Myometrial cell (primary cell): ENCODE data around the gene LDHAL6A. TPM values are rescaled to one million over a fixed set of nuclear protein-coding genes. Genes with fewer than 3 reads are reported as not detected.

Source experiments
- total RNA-seq: library from RNA; depleted of rRNA; stranded (reverse); fragments of >200 nt; gene quantifications from 2 replicates; pipeline ENCODE4 v1.2.3, GENCODE V29; 2015

Gene LDHAL6A
- not detected in 2 replicates for total RNA-seq

GRCh38 chr11:18455686-18456372 is at the start of gene LDHAL6A:
TSS of gene LDHAL6A (plus strand) at chr11:18455856. CDS start at chr11:18456681, 825 bp downstream.

DNA sequence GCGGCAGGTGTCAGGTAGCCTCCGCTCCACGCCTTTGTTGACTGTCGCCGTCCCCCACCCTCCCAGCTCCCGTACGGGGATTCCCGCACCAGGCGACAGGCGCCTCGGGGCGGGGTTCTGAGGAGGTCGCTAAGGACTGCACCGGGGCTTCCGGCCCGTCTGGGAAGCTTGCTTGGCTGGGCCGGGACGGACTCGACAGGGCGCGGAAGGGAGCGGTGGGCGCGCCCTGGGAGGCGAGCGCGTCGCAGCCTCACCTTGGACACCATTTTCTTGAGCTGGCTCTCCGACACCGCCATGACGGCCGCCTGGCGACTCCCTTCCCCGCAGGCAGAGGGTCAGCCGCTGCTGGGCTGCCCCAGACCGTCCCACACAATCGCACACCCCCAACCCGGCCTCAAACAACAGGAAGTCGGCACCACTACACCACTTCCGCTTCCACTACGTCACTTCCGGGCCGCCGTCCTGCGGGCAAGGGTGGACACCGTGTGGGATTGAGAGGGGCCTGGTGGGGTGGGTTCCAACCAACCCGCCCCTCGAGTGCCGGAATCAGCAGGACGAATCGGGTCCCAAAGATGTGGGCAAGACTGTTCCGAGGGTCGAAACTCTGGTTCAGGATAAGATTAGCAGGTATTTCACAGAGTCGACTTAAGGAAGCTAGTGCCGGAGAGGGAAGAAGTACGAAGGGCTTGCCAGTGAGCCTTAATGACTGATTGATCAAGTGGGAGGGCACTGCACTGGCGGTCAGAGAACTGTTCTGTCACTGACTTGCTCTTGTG is 71.1 kb downstream of the LDHAL6A start, which contains the start of gene TSG101:
Gene TSG101 (minus strand): TSS at position 422 of the 776 bp plus-strand sequence. CDS start 126 bp downstream, at position 296.

Other genes starting within 250 kb of the LDHAL6A start
- gene SAA4, start 219.1 kb upstream of the LDHAL6A start, total RNA-seq: not detected in 2 replicates
- not detected in 2 replicates for gene SAA2, start 207.2 kb upstream of the LDHAL6A start, total RNA-seq
- not detected in 2 replicates for gene SAA1, start 189.6 kb upstream of the LDHAL6A start, total RNA-seq
- 11.0 and 22.9 TPM in 2 replicates for gene HPS5, start 133.7 kb upstream of the LDHAL6A start, total RNA-seq
- 42.7 and 46.8 TPM in 2 replicates for gene GTF2H1, start 133.3 kb upstream of the LDHAL6A start, total RNA-seq
- gene LDHA, start 61.3 kb upstream of the LDHAL6A start, total RNA-seq: 761 and 785 TPM in 2 replicates
- not detected in 2 replicates for gene LDHC, start 43.5 kb upstream of the LDHAL6A start, total RNA-seq
- gene TSG101, start 71.1 kb downstream of the LDHAL6A start, total RNA-seq: 70.6 and 103 TPM in 2 replicates
- gene UEVLD, start 132.9 kb downstream of the LDHAL6A start, total RNA-seq: 25.2 and 50.5 TPM in 2 replicates
- not detected in 2 replicates for gene MISFA, start 143.9 kb downstream of the LDHAL6A start, total RNA-seq
- 10.6 and 13.5 TPM in 2 replicates for gene SPTY2D1, start 178.5 kb downstream of the LDHAL6A start, total RNA-seq
- gene TMEM86A, start 242.9 kb downstream of the LDHAL6A start, total RNA-seq: 0.53 and 0.86 TPM in 2 replicates